ENCODE data around the gene GLRX3.

GRCh38 chr10:130194991-130195645, 58.9 kb downstream of the GLRX3 start:
- TF ChIP-seq, protein P1, sequence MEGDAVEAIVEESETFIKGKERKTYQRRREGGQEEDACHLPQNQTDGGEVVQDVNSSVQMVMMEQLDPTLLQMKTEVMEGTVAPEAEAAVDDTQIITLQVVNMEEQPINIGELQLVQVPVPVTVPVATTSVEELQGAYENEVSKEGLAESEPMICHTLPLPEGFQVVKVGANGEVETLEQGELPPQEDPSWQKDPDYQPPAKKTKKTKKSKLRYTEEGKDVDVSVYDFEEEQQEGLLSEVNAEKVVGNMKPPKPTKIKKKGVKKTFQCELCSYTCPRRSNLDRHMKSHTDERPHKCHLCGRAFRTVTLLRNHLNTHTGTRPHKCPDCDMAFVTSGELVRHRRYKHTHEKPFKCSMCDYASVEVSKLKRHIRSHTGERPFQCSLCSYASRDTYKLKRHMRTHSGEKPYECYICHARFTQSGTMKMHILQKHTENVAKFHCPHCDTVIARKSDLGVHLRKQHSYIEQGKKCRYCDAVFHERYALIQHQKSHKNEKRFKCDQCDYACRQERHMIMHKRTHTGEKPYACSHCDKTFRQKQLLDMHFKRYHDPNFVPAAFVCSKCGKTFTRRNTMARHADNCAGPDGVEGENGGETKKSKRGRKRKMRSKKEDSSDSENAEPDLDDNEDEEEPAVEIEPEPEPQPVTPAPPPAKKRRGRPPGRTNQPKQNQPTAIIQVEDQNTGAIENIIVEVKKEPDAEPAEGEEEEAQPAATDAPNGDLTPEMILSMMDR (conservative IDR thresholded peaks at IDR 0.05; ENCODE audit: low read length): no peak
- TF ChIP-seq EZH2phosphoT487 (IDR thresholded peaks at IDR 0.05; ENCODE audit: borderline replicate concordance): no peak
